ENCODE data around the gene NADSYN1. TPM values are rescaled to one million over a fixed set of nuclear protein-coding genes. Genes with fewer than 3 reads are reported as not detected.

Gene NADSYN1
- total and polyA plus RNA-seq, 2 experiments from 2014 or later = 42.0 to 50.4 TPM

GRCh38 chr11:71472357-71472885 lies 19.4 kb downstream of the NADSYN1 start:
- H2AFZ ChIP-seq = no peak overlapping the region
- no peaks in the 10 kb centered on the region for H3K79me2 ChIP-seq (ENCODE audit: insufficient read depth)
- H3K4me2 ChIP-seq (ENCODE audit: unreplicated experiment) = no peak overlapping the region
- 83 to 89% methylated on average over 10 of the region's 10 CpGs for WGBS, 2 experiments (ENCODE audit: low coverage in 1 of 2, low lambda C conversion rate in 2 of 2, missing lambda C conversion rate in 2 of 2)
- H3K27ac ChIP-seq = no peak overlapping the region
- no peaks in the 10 kb centered on the region for H4K20me1 ChIP-seq (ENCODE audit: insufficient read depth)
- DNase-seq = no peak
- H3K4me1 ChIP-seq (ENCODE audit: insufficient read depth) = no peaks in the 10 kb centered on the region
- no peaks in the 10 kb centered on the region for H3K9me2 ChIP-seq (ENCODE audit: insufficient read depth)
- H3K36me3 ChIP-seq (ENCODE audit: low read depth) = no peaks in the 10 kb centered on the region; the same call in 1 of the 2 replicates
- H3K27me3 ChIP-seq (replicated peaks; ENCODE audit: insufficient read depth) = no peaks in the 10 kb centered on the region
- in situ Hi-C loops (cut with MboI) = no loop called here
- no peaks in the 10 kb centered on the region for H3F3A ChIP-seq (ENCODE audit: insufficient read depth)
- TF ChIP-seq EZH2 (IDR thresholded peaks at IDR 0.05; ENCODE audit: insufficient read depth, poor library complexity, severe bottlenecking) (no peak), EZH2phosphoT487 (IDR thresholded peaks at IDR 0.05; ENCODE audit: insufficient read depth, low read depth) (no peak)
- no peak overlapping the region for H3K4me3 ChIP-seq
- no peak overlapping the region for H3K9ac ChIP-seq
- H3K9me3 ChIP-seq (ENCODE audit: low read depth) = no peaks in the 10 kb centered on the region

DNA sequence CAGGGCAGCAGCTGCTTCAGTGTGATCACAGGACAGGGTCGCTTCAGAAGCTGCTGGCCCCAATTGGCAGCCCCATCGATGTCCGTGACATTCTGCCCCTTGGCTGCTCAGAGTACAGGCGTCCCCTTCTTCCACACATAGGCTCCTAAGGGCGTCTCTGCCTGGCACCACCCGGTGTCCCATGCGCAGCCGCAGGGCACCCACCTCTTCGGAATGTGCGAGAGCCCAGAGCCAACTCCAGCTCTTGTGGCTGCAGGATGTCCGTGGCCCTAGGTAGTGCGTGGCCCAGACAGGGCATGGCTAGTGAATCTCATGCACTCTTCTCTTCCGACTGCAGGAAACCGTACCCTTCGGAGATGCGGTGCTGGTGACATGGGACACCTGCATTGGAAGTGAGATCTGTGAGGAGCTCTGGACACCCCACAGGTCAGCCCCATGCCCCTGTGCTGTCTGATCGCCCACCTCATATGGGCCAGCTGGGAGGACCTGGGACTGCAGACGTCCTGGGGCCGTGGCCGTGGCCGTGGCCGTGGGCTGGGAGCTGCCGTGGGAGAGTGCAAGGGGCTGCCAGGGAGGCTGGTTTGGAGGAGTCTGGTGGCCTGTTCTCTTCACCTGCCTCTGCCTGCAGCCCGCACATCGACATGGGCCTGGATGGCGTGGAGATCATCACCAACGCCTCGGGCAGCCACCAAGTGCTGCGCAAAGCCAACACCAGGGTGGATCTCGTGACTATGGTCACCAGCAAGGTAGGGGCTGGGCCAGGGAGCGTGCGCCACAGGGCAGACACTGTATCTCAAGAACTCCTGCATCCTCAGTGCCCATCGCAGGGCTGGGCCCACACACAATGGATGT lies 20.2 kb downstream of the NADSYN1 start:
- H3K4me1 ChIP-seq (ENCODE audit: insufficient read depth) = no peaks in the 10 kb centered on the region
- H3K79me2 ChIP-seq (ENCODE audit: insufficient read depth) = no peaks in the 10 kb centered on the region
- no peak overlapping the region for H3K4me2 ChIP-seq (ENCODE audit: unreplicated experiment)
- H2AFZ ChIP-seq = no peak overlapping the region
- in situ Hi-C loops (cut with MboI) = no loop called here
- no peaks in the 10 kb centered on the region for H3K27me3 ChIP-seq (replicated peaks; ENCODE audit: insufficient read depth)
- no peak overlapping the region for H3K27ac ChIP-seq
- H3K9me2 ChIP-seq (ENCODE audit: insufficient read depth) = no peaks in the 10 kb centered on the region
- no peaks in the 10 kb centered on the region for H4K20me1 ChIP-seq (ENCODE audit: insufficient read depth)
- 97 to 98% methylated on average over 33 of the region's 33 CpGs for WGBS, 2 experiments (ENCODE audit: low coverage in 1 of 2, low lambda C conversion rate in 2 of 2, missing lambda C conversion rate in 2 of 2)
- no peak overlapping the region for H3K4me3 ChIP-seq
- DNase-seq = no peak
- no peaks in the 10 kb centered on the region for H3F3A ChIP-seq (ENCODE audit: insufficient read depth)
- H3K9ac ChIP-seq = no peak overlapping the region
- TF ChIP-seq EZH2 (IDR thresholded peaks at IDR 0.05; ENCODE audit: insufficient read depth, poor library complexity, severe bottlenecking) (no peak), EZH2phosphoT487 (IDR thresholded peaks at IDR 0.05; ENCODE audit: insufficient read depth, low read depth) (no peak)
- H3K9me3 ChIP-seq (ENCODE audit: low read depth) = no peaks in the 10 kb centered on the region
- no peaks in the 10 kb centered on the region; the same call in 1 of the 2 replicates for H3K36me3 ChIP-seq (ENCODE audit: low read depth)

DNA sequence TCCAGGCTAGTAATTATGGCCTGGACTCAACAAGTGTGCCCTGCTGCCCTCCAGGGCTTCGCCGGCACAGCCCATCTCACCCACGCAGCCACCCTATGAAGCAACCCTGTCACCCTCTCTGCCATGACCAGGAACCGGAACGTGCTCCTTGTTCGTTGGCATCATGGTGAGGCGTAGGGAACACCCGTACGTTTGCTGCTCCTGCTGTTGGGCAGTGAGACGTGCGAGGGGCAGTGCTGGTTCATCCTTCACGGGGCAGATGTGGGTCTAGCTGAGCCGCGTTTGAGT lies 20.7 kb downstream of the NADSYN1 start:
- Histone ChIP-seq H3K27ac (no peak overlapping the region), H3K4me2 (ENCODE audit: unreplicated experiment) (no peak overlapping the region), H3F3A (ENCODE audit: insufficient read depth) (no peaks in the 10 kb centered on the region), H2AFZ (no peak overlapping the region), H3K79me2 (ENCODE audit: insufficient read depth) (no peaks in the 10 kb centered on the region), H3K36me3 (ENCODE audit: low read depth) (no peaks in the 10 kb centered on the region; the same call in 1 of the 2 replicates), H3K4me1 (ENCODE audit: insufficient read depth) (no peaks in the 10 kb centered on the region), H4K20me1 (ENCODE audit: insufficient read depth) (no peaks in the 10 kb centered on the region), H3K27me3 (replicated peaks; ENCODE audit: insufficient read depth) (no peaks in the 10 kb centered on the region), H3K9ac (no peak overlapping the region), H3K9me3 (ENCODE audit: low read depth) (no peaks in the 10 kb centered on the region), H3K4me3 (no peak overlapping the region), H3K9me2 (ENCODE audit: insufficient read depth) (no peaks in the 10 kb centered on the region)
- no peak for TF ChIP-seq EZH2 (IDR thresholded peaks at IDR 0.05; ENCODE audit: insufficient read depth, poor library complexity, severe bottlenecking)
- TF ChIP-seq EZH2phosphoT487 (IDR thresholded peaks at IDR 0.05; ENCODE audit: insufficient read depth, low read depth) = no peak
- DNase-seq = no peak
- in situ Hi-C loops (cut with MboI) = no loop called here
- 97% methylated on average over 14 of the region's 14 CpGs for WGBS, 2 experiments (ENCODE audit: low coverage in 1 of 2, low lambda C conversion rate in 2 of 2, missing lambda C conversion rate in 2 of 2)

- in situ Hi-C loops (cut with MboI) = no loop called here
- Histone ChIP-seq H3K9me2 (ENCODE audit: insufficient read depth) (no peaks in the 10 kb centered on the region), H3K79me2 (ENCODE audit: insufficient read depth) (no peaks in the 10 kb centered on the region), H4K20me1 (ENCODE audit: insufficient read depth) (no peaks in the 10 kb centered on the region), H3K4me3 (no peak overlapping the region), H2AFZ (no peak overlapping the region), H3K9me3 (ENCODE audit: low read depth) (no peaks in the 10 kb centered on the region), H3K4me2 (ENCODE audit: unreplicated experiment) (no peak overlapping the region), H3K36me3 (ENCODE audit: low read depth) (no peaks in the 10 kb centered on the region; the same call in 1 of the 2 replicates), H3K27me3 (replicated peaks; ENCODE audit: insufficient read depth) (no peaks in the 10 kb centered on the region), H3K4me1 (ENCODE audit: insufficient read depth) (no peaks in the 10 kb centered on the region), H3K9ac (no peak overlapping the region), H3F3A (ENCODE audit: insufficient read depth) (no peaks in the 10 kb centered on the region), H3K27ac (no peak overlapping the region)
- no peak for DNase-seq
- WGBS, 2 experiments (ENCODE audit: low coverage in 1 of 2, low lambda C conversion rate in 2 of 2, missing lambda C conversion rate in 2 of 2) = 93 to 96% methylated on average over 24 to 27 of the region's 27 CpGs
- TF ChIP-seq EZH2 (IDR thresholded peaks at IDR 0.05; ENCODE audit: insufficient read depth, poor library complexity, severe bottlenecking) (no peak), EZH2phosphoT487 (IDR thresholded peaks at IDR 0.05; ENCODE audit: insufficient read depth, low read depth) (no peak)
Measured at GRCh38 chr11:71474141-71474770, 21.3 kb downstream of the NADSYN1 start.
